Measurements from ENCODE around the gene EIF3J. TPM values are rescaled to one million over a fixed set of nuclear protein-coding genes. Genes with fewer than 3 reads are reported as not detected.

The EIF3J gene
- total and polyA plus RNA-seq, 10 of the 15 experiments (the other 5 are each of a cell fraction or from before 2014, with no cell fraction given), result 34.7 to 126 (median 64.1) TPM

GRCh38 chr15:44489464-44489863, 47.5 kb upstream of the EIF3J start (continued):
- TF ChIP-seq BACH1 (IDR thresholded peaks at IDR 0.05; ENCODE audit: borderline replicate concordance) (no peak), ZSCAN29 (IDR thresholded peaks at IDR 0.05) (no peak), IKZF2 (IDR thresholded peaks at IDR 0.05) (no peak), RCOR1 (conservative IDR thresholded peaks at IDR 0.05; ENCODE audit: low read depth, low read length) (no peak), KAT2A (conservative IDR thresholded peaks at IDR 0.05; ENCODE audit: control insufficient read depth, low read depth, low read length) (no peak), RBBP5 (conservative IDR thresholded peaks at IDR 0.05) (no peak)
- TF ChIP-seq, protein P1, sequence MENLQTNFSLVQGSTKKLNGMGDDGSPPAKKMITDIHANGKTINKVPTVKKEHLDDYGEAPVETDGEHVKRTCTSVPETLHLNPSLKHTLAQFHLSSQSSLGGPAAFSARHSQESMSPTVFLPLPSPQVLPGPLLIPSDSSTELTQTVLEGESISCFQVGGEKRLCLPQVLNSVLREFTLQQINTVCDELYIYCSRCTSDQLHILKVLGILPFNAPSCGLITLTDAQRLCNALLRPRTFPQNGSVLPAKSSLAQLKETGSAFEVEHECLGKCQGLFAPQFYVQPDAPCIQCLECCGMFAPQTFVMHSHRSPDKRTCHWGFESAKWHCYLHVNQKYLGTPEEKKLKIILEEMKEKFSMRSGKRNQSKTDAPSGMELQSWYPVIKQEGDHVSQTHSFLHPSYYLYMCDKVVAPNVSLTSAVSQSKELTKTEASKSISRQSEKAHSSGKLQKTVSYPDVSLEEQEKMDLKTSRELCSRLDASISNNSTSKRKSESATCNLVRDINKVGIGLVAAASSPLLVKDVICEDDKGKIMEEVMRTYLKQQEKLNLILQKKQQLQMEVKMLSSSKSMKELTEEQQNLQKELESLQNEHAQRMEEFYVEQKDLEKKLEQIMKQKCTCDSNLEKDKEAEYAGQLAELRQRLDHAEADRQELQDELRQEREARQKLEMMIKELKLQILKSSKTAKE (IDR thresholded peaks at IDR 0.05; ENCODE audit: low read depth, poor library complexity, severe bottlenecking), result no peak
- TF ChIP-seq, protein P2, sequence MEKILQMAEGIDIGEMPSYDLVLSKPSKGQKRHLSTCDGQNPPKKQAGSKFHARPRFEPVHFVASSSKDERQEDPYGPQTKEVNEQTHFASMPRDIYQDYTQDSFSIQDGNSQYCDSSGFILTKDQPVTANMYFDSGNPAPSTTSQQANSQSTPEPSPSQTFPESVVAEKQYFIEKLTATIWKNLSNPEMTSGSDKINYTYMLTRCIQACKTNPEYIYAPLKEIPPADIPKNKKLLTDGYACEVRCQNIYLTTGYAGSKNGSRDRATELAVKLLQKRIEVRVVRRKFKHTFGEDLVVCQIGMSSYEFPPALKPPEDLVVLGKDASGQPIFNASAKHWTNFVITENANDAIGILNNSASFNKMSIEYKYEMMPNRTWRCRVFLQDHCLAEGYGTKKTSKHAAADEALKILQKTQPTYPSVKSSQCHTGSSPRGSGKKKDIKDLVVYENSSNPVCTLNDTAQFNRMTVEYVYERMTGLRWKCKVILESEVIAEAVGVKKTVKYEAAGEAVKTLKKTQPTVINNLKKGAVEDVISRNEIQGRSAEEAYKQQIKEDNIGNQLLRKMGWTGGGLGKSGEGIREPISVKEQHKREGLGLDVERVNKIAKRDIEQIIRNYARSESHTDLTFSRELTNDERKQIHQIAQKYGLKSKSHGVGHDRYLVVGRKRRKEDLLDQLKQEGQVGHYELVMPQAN (conservative IDR thresholded peaks at IDR 0.05), result no peak
- TF ChIP-seq, protein P3, sequence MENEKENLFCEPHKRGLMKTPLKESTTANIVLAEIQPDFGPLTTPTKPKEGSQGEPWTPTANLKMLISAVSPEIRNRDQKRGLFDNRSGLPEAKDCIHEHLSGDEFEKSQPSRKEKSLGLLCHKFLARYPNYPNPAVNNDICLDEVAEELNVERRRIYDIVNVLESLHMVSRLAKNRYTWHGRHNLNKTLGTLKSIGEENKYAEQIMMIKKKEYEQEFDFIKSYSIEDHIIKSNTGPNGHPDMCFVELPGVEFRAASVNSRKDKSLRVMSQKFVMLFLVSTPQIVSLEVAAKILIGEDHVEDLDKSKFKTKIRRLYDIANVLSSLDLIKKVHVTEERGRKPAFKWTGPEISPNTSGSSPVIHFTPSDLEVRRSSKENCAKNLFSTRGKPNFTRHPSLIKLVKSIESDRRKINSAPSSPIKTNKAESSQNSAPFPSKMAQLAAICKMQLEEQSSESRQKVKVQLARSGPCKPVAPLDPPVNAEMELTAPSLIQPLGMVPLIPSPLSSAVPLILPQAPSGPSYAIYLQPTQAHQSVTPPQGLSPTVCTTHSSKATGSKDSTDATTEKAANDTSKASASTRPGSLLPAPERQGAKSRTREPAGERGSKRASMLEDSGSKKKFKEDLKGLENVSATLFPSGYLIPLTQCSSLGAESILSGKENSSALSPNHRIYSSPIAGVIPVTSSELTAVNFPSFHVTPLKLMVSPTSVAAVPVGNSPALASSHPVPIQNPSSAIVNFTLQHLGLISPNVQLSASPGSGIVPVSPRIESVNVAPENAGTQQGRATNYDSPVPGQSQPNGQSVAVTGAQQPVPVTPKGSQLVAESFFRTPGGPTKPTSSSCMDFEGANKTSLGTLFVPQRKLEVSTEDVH (IDR thresholded peaks at IDR 0.05; ENCODE audit: low read depth, partially characterized antibody), result no peak
- TF ChIP-seq, protein P4, sequence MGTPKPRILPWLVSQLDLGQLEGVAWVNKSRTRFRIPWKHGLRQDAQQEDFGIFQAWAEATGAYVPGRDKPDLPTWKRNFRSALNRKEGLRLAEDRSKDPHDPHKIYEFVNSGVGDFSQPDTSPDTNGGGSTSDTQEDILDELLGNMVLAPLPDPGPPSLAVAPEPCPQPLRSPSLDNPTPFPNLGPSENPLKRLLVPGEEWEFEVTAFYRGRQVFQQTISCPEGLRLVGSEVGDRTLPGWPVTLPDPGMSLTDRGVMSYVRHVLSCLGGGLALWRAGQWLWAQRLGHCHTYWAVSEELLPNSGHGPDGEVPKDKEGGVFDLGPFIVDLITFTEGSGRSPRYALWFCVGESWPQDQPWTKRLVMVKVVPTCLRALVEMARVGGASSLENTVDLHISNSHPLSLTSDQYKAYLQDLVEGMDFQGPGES (IDR thresholded peaks at IDR 0.05), result no peak

Data from GM12878 (cell line).